ENCODE results near the gene B4GALNT4. TPM values are rescaled to one million over a fixed set of nuclear protein-coding genes. Genes with fewer than 3 reads are reported as not detected.
"Not testable (repeated sequence)": the region's sequence is repeated elsewhere in the genome, so short reads cannot be mapped to it uniquely, and the experiment has no call there.

B4GALNT4 gene
- total and polyA plus RNA-seq, 2 of the 8 experiments (the other 6 are each of a cell fraction or from before 2014, with no cell fraction given), result 40.9 to 76.3 TPM

DNA sequence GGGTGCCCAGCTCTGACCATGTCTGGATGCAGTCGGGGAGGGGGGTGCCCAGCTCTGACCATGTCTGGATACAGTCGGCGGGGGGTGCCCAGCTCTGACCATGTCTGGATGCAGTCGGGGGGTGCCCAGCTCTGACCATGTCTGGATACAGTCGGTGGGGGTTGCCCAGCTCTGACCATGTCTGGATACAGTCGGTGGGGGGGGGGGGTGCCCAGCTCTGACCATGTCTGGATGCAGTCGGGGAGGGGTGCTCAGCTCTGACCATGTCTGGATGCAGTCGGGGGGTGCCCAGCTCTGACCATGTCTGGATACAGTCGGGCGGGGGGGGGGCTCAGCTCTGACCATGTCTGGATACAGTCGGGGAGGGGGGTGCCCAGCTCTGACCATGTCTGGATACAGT is 42.2 kb downstream of the B4GALNT4 start:
- DNase-seq (ENCODE audit: low read depth in 1 of 2, low spot score in 2 of 2), result peak in 1 of 2 experiments; percentile 14
- H3K14ac ChIP-seq (ENCODE audit: insufficient read length); H3K79me1 ChIP-seq (ENCODE audit: low read depth, low read length); H2BK15ac ChIP-seq (ENCODE audit: low read length); H3K23ac ChIP-seq (ENCODE audit: insufficient read length); H2AK5ac ChIP-seq (ENCODE audit: low read depth, low read length); H2AFZ ChIP-seq (ENCODE audit: low read length); H3K56ac ChIP-seq (replicated peaks; ENCODE audit: insufficient read length, low read depth, low read length); H3K23me2 ChIP-seq (ENCODE audit: low read depth, low read length); H3K18ac ChIP-seq (ENCODE audit: extremely low read depth, low read length); H3K27ac ChIP-seq (ENCODE audit: low read depth, low read length); H3K9me3 ChIP-seq (ENCODE audit: insufficient read depth in 2 of 2, low read depth in 1 of 2, low read length in 1 of 2); FAIRE-seq; H2BK5ac ChIP-seq (ENCODE audit: low read depth, low read length); H4K91ac ChIP-seq (replicated peaks; ENCODE audit: insufficient read length, low read length); H3K4me2 ChIP-seq (ENCODE audit: insufficient read depth in 1 of 2, low read depth in 2 of 2, low read length in 2 of 2); H4K8ac ChIP-seq (ENCODE audit: extremely low read depth, insufficient read depth, low read length); H4K5ac ChIP-seq (ENCODE audit: insufficient read length, low read depth, low read length); H2BK120ac ChIP-seq (replicated peaks; ENCODE audit: low read depth, low read length); H2BK20ac ChIP-seq (ENCODE audit: low read length); H3K4ac ChIP-seq (replicated peaks; ENCODE audit: insufficient read length, low read depth, low read length); H3K9ac ChIP-seq (replicated peaks in 1 of 4; ENCODE audit: extremely low read depth in 1 of 4, low read depth in 3 of 4, low read length in 3 of 4); H3K36me3 ChIP-seq (ENCODE audit: control insufficient read depth in 2 of 4, insufficient read depth in 4 of 4, low read length in 3 of 4); H3K4me3 ChIP-seq (ENCODE audit: extremely low read depth in 1 of 4, insufficient read depth in 2 of 4, low read depth in 3 of 4, low read length in 4 of 4); H2BK12ac ChIP-seq (ENCODE audit: low read depth, low read length): not testable (repeated sequence)
- H3K27me3 ChIP-seq (replicated peaks in 1 of 4; ENCODE audit: control insufficient read depth in 3 of 4, extremely low read depth in 1 of 4, insufficient read depth in 3 of 4, low read length in 3 of 4), result peaks cover 0 to 12% (median 2%) of the 10 kb centered on the region in 4 experiments; a peak in 5 of 7 replicates
- ChIA-PET CTCF (ENCODE audit: partially characterized antibody) (interaction anchor here (0.8 to 2.4 kb wide), 2 partner anchors 43 to 107 kb away, joined by 3 to 7 read pairs; no protein-coding TSS in a partner anchor), POLR2A (ENCODE audit: partially characterized antibody) (interaction anchor here (0.7 to 1.7 kb wide), 4 partner anchors 12 to 82 kb away, joined by 4 to 5 read pairs (median 4); no protein-coding TSS in a partner anchor)
- peaks cover 0 to 19% of the 10 kb centered on the region in 2 experiments; a peak in 1 of 4 replicates for H3K79me2 ChIP-seq (ENCODE audit: control insufficient read depth in 1 of 2, insufficient read depth in 2 of 2, low read length in 2 of 2)
- peaks cover 14 to 20% of the 10 kb centered on the region in 2 experiments for H4K20me1 ChIP-seq (replicated peaks in 1 of 2; ENCODE audit: control insufficient read depth in 1 of 2, insufficient read depth in 2 of 2, low read length in 2 of 2)
- 80% methylated on average over 2 of the region's 11 CpGs; no CpG with 5 or more reads in 1 of the 2 experiments for WGBS, 2 experiments (ENCODE audit: extremely low coverage in 1 of 2, insufficient coverage in 1 of 2, insufficient read length in 1 of 2, insufficient replicate concordance in 2 of 2, low coverage in 1 of 2, low lambda C conversion rate in 2 of 2, missing lambda C conversion rate in 1 of 2)
- peaks cover 0 to 25% (median 17%) of the 10 kb centered on the region in 4 experiments; a peak in 6 of 7 replicates for H3K4me1 ChIP-seq (replicated peaks in 1 of 4; ENCODE audit: control insufficient read depth in 3 of 4, insufficient read depth in 4 of 4, low read length in 3 of 4)

All from H1 (cell line).